ENCODE data around the gene UGGT1.

UGGT1 gene, protein sequence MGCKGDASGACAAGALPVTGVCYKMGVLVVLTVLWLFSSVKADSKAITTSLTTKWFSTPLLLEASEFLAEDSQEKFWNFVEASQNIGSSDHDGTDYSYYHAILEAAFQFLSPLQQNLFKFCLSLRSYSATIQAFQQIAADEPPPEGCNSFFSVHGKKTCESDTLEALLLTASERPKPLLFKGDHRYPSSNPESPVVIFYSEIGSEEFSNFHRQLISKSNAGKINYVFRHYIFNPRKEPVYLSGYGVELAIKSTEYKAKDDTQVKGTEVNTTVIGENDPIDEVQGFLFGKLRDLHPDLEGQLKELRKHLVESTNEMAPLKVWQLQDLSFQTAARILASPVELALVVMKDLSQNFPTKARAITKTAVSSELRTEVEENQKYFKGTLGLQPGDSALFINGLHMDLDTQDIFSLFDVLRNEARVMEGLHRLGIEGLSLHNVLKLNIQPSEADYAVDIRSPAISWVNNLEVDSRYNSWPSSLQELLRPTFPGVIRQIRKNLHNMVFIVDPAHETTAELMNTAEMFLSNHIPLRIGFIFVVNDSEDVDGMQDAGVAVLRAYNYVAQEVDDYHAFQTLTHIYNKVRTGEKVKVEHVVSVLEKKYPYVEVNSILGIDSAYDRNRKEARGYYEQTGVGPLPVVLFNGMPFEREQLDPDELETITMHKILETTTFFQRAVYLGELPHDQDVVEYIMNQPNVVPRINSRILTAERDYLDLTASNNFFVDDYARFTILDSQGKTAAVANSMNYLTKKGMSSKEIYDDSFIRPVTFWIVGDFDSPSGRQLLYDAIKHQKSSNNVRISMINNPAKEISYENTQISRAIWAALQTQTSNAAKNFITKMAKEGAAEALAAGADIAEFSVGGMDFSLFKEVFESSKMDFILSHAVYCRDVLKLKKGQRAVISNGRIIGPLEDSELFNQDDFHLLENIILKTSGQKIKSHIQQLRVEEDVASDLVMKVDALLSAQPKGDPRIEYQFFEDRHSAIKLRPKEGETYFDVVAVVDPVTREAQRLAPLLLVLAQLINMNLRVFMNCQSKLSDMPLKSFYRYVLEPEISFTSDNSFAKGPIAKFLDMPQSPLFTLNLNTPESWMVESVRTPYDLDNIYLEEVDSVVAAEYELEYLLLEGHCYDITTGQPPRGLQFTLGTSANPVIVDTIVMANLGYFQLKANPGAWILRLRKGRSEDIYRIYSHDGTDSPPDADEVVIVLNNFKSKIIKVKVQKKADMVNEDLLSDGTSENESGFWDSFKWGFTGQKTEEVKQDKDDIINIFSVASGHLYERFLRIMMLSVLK (N-terminal part only)

GRCh38 chr2:128090945-128091725, at the start of gene UGGT1:
Gene UGGT1 (plus strand): TSS chr2:128091200. CDS start chr2:128091358, 158 bp downstream.
- H3K27me3 ChIP-seq (ENCODE audit: control insufficient read depth, insufficient read depth, low read length) = no peaks in the 10 kb centered on the region
- H3K27ac ChIP-seq (ENCODE audit: low read depth, low read length) = peak within 1 kb of the TSS; percentile 73; the same call in 1 of the 2 replicates

GRCh38 chr2:128041561-128041960, 49.4 kb upstream of the UGGT1 start:
- no peak overlapping the region for H3K9ac ChIP-seq (ENCODE audit: low read length)
- H3K9me3 ChIP-seq (ENCODE audit: control insufficient read depth, insufficient read depth, low read depth, low read length) = peaks cover 41% of the 10 kb centered on the region
- H3K4me3 ChIP-seq (ENCODE audit: low read depth, low read length) = no peak overlapping the region
- no peaks in the 10 kb centered on the region for H3K4me1 ChIP-seq (ENCODE audit: control insufficient read depth, insufficient read depth, low read length)
- no peak overlapping the region for H3K27ac ChIP-seq (ENCODE audit: low read depth, low read length)
- no peaks in the 10 kb centered on the region for H3K36me3 ChIP-seq (ENCODE audit: control insufficient read depth, insufficient read depth, low read length)
- no peaks in the 10 kb centered on the region for H3K27me3 ChIP-seq (ENCODE audit: control insufficient read depth, insufficient read depth, low read length)

More at GRCh38 chr2:128090945-128091725, at the start of gene UGGT1:
- Histone ChIP-seq H3K4me1 (ENCODE audit: control insufficient read depth, insufficient read depth, low read length) (no peaks in the 10 kb centered on the region), H3K36me3 (ENCODE audit: control insufficient read depth, insufficient read depth, low read length) (peaks cover 10% of the 10 kb centered on the region; the same call in 1 of the 2 replicates), H3K9ac (ENCODE audit: low read length) (peak within 1 kb of the TSS; percentile 89), H3K9me3 (ENCODE audit: control insufficient read depth, insufficient read depth, low read depth, low read length) (no peaks in the 10 kb centered on the region), H3K4me3 (ENCODE audit: low read depth, low read length) (peak within 1 kb of the TSS; percentile 91)

DNA sequence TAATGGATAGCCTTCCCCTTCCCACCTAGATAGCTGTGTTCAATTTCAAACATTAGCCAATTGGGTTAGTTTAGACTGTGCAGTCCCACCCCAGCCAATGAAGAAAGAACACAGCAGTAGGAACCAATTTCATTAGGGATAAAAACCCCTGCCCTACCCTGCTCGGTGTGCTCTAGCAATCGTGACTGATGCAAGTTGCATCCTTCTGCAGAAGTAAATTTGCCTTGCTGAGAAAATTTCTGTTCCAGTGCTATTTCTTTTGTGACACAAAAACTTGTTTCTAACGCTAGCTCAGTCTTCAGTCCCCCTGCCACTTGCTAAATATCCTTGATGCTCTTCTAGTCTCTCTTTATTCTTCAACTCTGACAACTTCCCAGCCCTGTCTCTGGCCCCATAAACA, 48.0 kb upstream of the UGGT1 start:
- Histone ChIP-seq H3K4me3 (ENCODE audit: low read depth, low read length) (no peak overlapping the region), H3K36me3 (ENCODE audit: control insufficient read depth, insufficient read depth, low read length) (no peaks in the 10 kb centered on the region), H3K27ac (ENCODE audit: low read depth, low read length) (no peak overlapping the region), H3K9ac (ENCODE audit: low read length) (no peak overlapping the region), H3K4me1 (ENCODE audit: control insufficient read depth, insufficient read depth, low read length) (no peaks in the 10 kb centered on the region), H3K9me3 (ENCODE audit: control insufficient read depth, insufficient read depth, low read depth, low read length) (peaks cover 28% of the 10 kb centered on the region), H3K27me3 (ENCODE audit: control insufficient read depth, insufficient read depth, low read length) (no peaks in the 10 kb centered on the region)

GRCh38 chr2:128053331-128053730, 37.7 kb upstream of the UGGT1 start:
- Histone ChIP-seq H3K36me3 (ENCODE audit: control insufficient read depth, insufficient read depth, low read length) (no peaks in the 10 kb centered on the region), H3K4me1 (ENCODE audit: control insufficient read depth, insufficient read depth, low read length) (no peaks in the 10 kb centered on the region), H3K4me3 (ENCODE audit: low read depth, low read length) (no peak overlapping the region), H3K9me3 (ENCODE audit: control insufficient read depth, insufficient read depth, low read depth, low read length) (peaks cover 2% of the 10 kb centered on the region; the same call in 1 of the 2 replicates), H3K9ac (ENCODE audit: low read length) (no peak overlapping the region), H3K27me3 (ENCODE audit: control insufficient read depth, insufficient read depth, low read length) (no peaks in the 10 kb centered on the region), H3K27ac (ENCODE audit: low read depth, low read length) (no peak overlapping the region)

- Histone ChIP-seq H3K9ac (ENCODE audit: low read length) (no peak overlapping the region), H3K4me3 (ENCODE audit: low read depth, low read length) (no peak overlapping the region), H3K9me3 (ENCODE audit: control insufficient read depth, insufficient read depth, low read depth, low read length) (peaks cover 2% of the 10 kb centered on the region; the same call in 1 of the 2 replicates), H3K36me3 (ENCODE audit: control insufficient read depth, insufficient read depth, low read length) (no peaks in the 10 kb centered on the region), H3K27me3 (ENCODE audit: control insufficient read depth, insufficient read depth, low read length) (no peaks in the 10 kb centered on the region), H3K4me1 (ENCODE audit: control insufficient read depth, insufficient read depth, low read length) (no peaks in the 10 kb centered on the region), H3K27ac (ENCODE audit: low read depth, low read length) (no peak overlapping the region)
Measured at GRCh38 chr2:128054104-128054885, 36.7 kb upstream of the UGGT1 start.

- H3K27me3 ChIP-seq (ENCODE audit: control insufficient read depth, insufficient read depth, low read length) = no peaks in the 10 kb centered on the region
- H3K9ac ChIP-seq (ENCODE audit: low read length) = no peak overlapping the region
- no peaks in the 10 kb centered on the region for H3K36me3 ChIP-seq (ENCODE audit: control insufficient read depth, insufficient read depth, low read length)
- no peak overlapping the region for H3K4me3 ChIP-seq (ENCODE audit: low read depth, low read length)
- no peak overlapping the region for H3K27ac ChIP-seq (ENCODE audit: low read depth, low read length)
- H3K9me3 ChIP-seq (ENCODE audit: control insufficient read depth, insufficient read depth, low read depth, low read length) = no peaks in the 10 kb centered on the region
- no peaks in the 10 kb centered on the region for H3K4me1 ChIP-seq (ENCODE audit: control insufficient read depth, insufficient read depth, low read length)
Measured at GRCh38 chr2:128057334-128057733, 33.7 kb upstream of the UGGT1 start.

DNA sequence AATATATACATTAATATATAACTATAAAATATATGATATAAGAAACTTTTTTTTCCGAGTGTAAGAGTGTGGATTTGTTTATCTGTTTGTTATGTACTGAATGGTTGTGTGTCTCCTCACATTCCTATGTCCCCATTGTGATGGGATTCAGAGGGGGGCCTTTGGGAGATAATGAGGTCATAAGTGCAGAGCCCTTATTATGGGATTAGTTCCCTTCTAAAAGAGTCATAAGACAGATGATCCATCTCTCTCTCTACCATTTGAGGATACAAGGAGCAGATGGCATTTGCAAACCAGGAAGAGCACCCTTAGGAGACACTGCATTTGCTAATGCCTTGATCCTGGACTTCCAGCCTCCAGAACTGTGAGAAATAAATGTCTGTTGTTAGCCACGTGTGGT, 32.9 kb upstream of the UGGT1 start:
- H3K9ac ChIP-seq (ENCODE audit: low read length) = no peak overlapping the region
- H3K9me3 ChIP-seq (ENCODE audit: control insufficient read depth, insufficient read depth, low read depth, low read length) = no peaks in the 10 kb centered on the region
- H3K27me3 ChIP-seq (ENCODE audit: control insufficient read depth, insufficient read depth, low read length) = no peaks in the 10 kb centered on the region
- H3K4me1 ChIP-seq (ENCODE audit: control insufficient read depth, insufficient read depth, low read length) = no peaks in the 10 kb centered on the region
- H3K36me3 ChIP-seq (ENCODE audit: control insufficient read depth, insufficient read depth, low read length) = no peaks in the 10 kb centered on the region
- no peak overlapping the region for H3K4me3 ChIP-seq (ENCODE audit: low read depth, low read length)
- no peak overlapping the region for H3K27ac ChIP-seq (ENCODE audit: low read depth, low read length)

DNA sequence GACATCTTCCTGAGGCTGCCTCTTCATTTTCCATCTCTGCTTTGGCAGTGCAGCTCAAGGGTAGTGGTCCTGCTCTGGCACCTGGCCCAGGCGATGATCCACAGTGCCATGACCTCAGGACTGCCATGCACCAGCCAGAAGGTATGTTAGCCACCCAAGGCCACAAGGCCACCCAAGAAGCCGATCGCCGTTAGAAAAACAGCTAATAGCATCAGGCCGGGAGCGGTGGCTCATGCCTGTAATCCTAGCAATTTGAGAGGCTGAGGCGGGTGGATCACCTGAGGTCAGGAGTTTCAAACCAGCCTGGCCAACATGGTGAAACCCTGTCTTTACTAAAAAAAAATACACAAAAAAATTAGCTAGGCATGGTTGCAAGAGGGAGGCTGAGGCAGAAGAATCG, 28.4 kb upstream of the UGGT1 start:
- Histone ChIP-seq H3K9ac (ENCODE audit: low read length) (no peak overlapping the region), H3K4me1 (ENCODE audit: control insufficient read depth, insufficient read depth, low read length) (no peaks in the 10 kb centered on the region), H3K4me3 (ENCODE audit: low read depth, low read length) (no peak overlapping the region), H3K9me3 (ENCODE audit: control insufficient read depth, insufficient read depth, low read depth, low read length) (no peaks in the 10 kb centered on the region), H3K27me3 (ENCODE audit: control insufficient read depth, insufficient read depth, low read length) (no peaks in the 10 kb centered on the region), H3K27ac (ENCODE audit: low read depth, low read length) (no peak overlapping the region), H3K36me3 (ENCODE audit: control insufficient read depth, insufficient read depth, low read length) (no peaks in the 10 kb centered on the region)

GRCh38 chr2:128064353-128064752, 26.6 kb upstream of the UGGT1 start:
- Histone ChIP-seq H3K9me3 (ENCODE audit: control insufficient read depth, insufficient read depth, low read depth, low read length) (no peaks in the 10 kb centered on the region), H3K9ac (ENCODE audit: low read length) (no peak overlapping the region), H3K36me3 (ENCODE audit: control insufficient read depth, insufficient read depth, low read length) (no peaks in the 10 kb centered on the region), H3K27ac (ENCODE audit: low read depth, low read length) (no peak overlapping the region), H3K4me1 (ENCODE audit: control insufficient read depth, insufficient read depth, low read length) (no peaks in the 10 kb centered on the region), H3K4me3 (ENCODE audit: low read depth, low read length) (no peak overlapping the region), H3K27me3 (ENCODE audit: control insufficient read depth, insufficient read depth, low read length) (no peaks in the 10 kb centered on the region)

All from HUES6 (cell line).